Tibial nerve (tissue), 4 donors: Measurements from ENCODE around the gene MECP2. TPM values are rescaled to one million over a fixed set of nuclear protein-coding genes. Genes with fewer than 3 reads are reported as not detected.
A peak's percentile ranks its signal among the peaks of the same experiment; 100 is the strongest.

ENCODE experiments used
- DNase-seq, 2 donors: peaks; one replicate each; pipeline ENCODE4 v3.0.0-alpha.2; 2019; ENCODE audit warnings: low spot score in 2 of 2
- H3K27ac ChIP-seq, 4 donors: fragments of 200-600 bp; sonication (generic) in 3 of 4; one replicate each; pipeline ENCODE4 v1.5.1; 2017 to 2019; ENCODE audit warnings: mild to moderate bottlenecking in 1 of 4
- H3K27me3 ChIP-seq, 2 donors: fragments of 200-600 bp; sonication (generic) in 1 of 2; one replicate each; pipeline versions ENCODE4 v1.5.1 to v1.6.0; 2017 to 2019
- H3K36me3 ChIP-seq, 3 donors: fragments of 200-600 bp; sonication (generic); one replicate each; pipeline ENCODE4 v1.5.1; 2018 to 2019
- H3K4me1 ChIP-seq, 4 donors: fragments of 200-600 bp; sonication (generic) in 3 of 4; one replicate each; pipeline ENCODE4 v1.5.1; 2017 to 2019
- H3K4me3 ChIP-seq, 4 donors: fragments of 200-600 bp; sonication (generic) in 3 of 4; one replicate each; pipeline ENCODE4 v1.5.1; 2017 to 2019; ENCODE audit warnings: mild to moderate bottlenecking in 1 of 4, moderate library complexity in 1 of 4
- H3K9me3 ChIP-seq, 4 donors: fragments of 200-600 bp; sonication (generic) in 3 of 4; one replicate each; pipeline ENCODE4 v1.5.1; 2017 to 2019
- CTCF ChIP-seq, 5 experiments: fragments of 200-600 bp in 3 of 5; fragments of 450-650 bp in 2 of 5; sonication (generic) in 3 of 5; IDR thresholded peaks; one replicate each; pipeline ENCODE4 v1.5.1; 2016 to 2019; ENCODE audit warnings: antibody characterized with exemption in 5 of 5, mild to moderate bottlenecking in 3 of 5, moderate library complexity in 2 of 5
- EP300 ChIP-seq, 2 donors: sonication (generic); formaldehyde crosslinking; IDR thresholded peaks; one replicate each; pipeline ENCODE4 v1.6.1; 2017; ENCODE audit warnings: antibody characterized with exemption in 2 of 2, mild to moderate bottlenecking in 1 of 2
- POLR2A ChIP-seq, 2 donors: fragments of 450-650 bp; IDR thresholded peaks; one replicate each; pipeline ENCODE4 v1.6.1; 2017; ENCODE audit warnings: antibody characterized with exemption in 2 of 2, mild to moderate bottlenecking in 2 of 2, moderate library complexity in 2 of 2
- WGBS, 2 donors: methylation state at CpG; one replicate each; pipeline ENCODE4 v1.1.5; 2018; 5-methylcytosine and 5-hydroxymethylcytosine counted together
- total RNA-seq, 4 donors: library from RNA; depleted of rRNA; stranded (reverse); fragments of >200 nt; gene quantifications; one replicate each; pipeline ENCODE4 v1.1.0, GENCODE V29; 2016

MECP2 gene
- total RNA-seq, 4 donors from 2014 or later = 71.6 to 96.5 (median 83.1) TPM

- H3K9me3 ChIP-seq = no peaks in the 10 kb centered on the region
- no peaks in the 10 kb centered on the region for H3K27me3 ChIP-seq
- no peak overlapping the region for H3K4me3 ChIP-seq
- H3K27ac ChIP-seq = peak overlapping the region in 2 of 4 donors; percentile 21 to 76
- no peak for DNase-seq
- TF ChIP-seq EP300 (IDR thresholded peaks at IDR 0.05) (no peak), CTCF (IDR thresholded peaks at IDR 0.05) (no peak), POLR2A (IDR thresholded peaks at IDR 0.05) (no peak)
- peaks cover 0 to 99% (median 23%) of the 10 kb centered on the region in 4 donors for H3K4me1 ChIP-seq
- 16 to 37% methylated on average over 4 of the region's 4 CpGs for WGBS, 2 donors
- H3K36me3 ChIP-seq = no peaks in the 10 kb centered on the region
Observed at GRCh38 chrX:154046940-154047610, 50.4 kb downstream of the MECP2 start.

- no peaks in the 10 kb centered on the region for H3K36me3 ChIP-seq
- no peaks in the 10 kb centered on the region for H3K27me3 ChIP-seq
- WGBS, 2 donors = 12 to 51% methylated on average over 8 to 10 of the region's 10 CpGs
- H3K4me1 ChIP-seq = peaks cover 0 to 98% (median 28%) of the 10 kb centered on the region in 4 donors
- peak overlapping the region; percentile 9 to 76 (median 42) for H3K27ac ChIP-seq
- TF ChIP-seq POLR2A (IDR thresholded peaks at IDR 0.05) (no peak), EP300 (IDR thresholded peaks at IDR 0.05) (peak in 1 of 2 donors; percentile 56), CTCF (IDR thresholded peaks at IDR 0.05) (peak in 1 of 5 experiments; percentile 29)
- no peaks in the 10 kb centered on the region for H3K9me3 ChIP-seq
- peak; percentile 14 to 22 for DNase-seq
- H3K4me3 ChIP-seq = no peak overlapping the region
Observed at GRCh38 chrX:154046031-154046781, 51.3 kb downstream of the MECP2 start.

GRCh38 chrX:154044091-154044490 lies 53.4 kb downstream of the MECP2 start:
- Histone ChIP-seq H3K4me1 (peaks cover 0 to 98% (median 25%) of the 10 kb centered on the region in 4 donors), H3K9me3 (no peaks in the 10 kb centered on the region), H3K4me3 (no peak overlapping the region), H3K27me3 (no peaks in the 10 kb centered on the region), H3K36me3 (no peaks in the 10 kb centered on the region), H3K27ac (peak overlapping the region in 1 of 4 donors; percentile 76)
- 84 to 93% methylated on average over 5 to 6 of the region's 6 CpGs for WGBS, 2 donors
- TF ChIP-seq CTCF (IDR thresholded peaks at IDR 0.05) (no peak), POLR2A (IDR thresholded peaks at IDR 0.05) (no peak), EP300 (IDR thresholded peaks at IDR 0.05) (no peak)
- DNase-seq = no peak

GRCh38 chrX:154043003-154043763 lies 54.3 kb downstream of the MECP2 start:
- no peaks in the 10 kb centered on the region for H3K36me3 ChIP-seq
- peak in 1 of 2 donors; percentile 23 for DNase-seq
- TF ChIP-seq POLR2A (IDR thresholded peaks at IDR 0.05) (no peak), CTCF (IDR thresholded peaks at IDR 0.05) (no peak), EP300 (IDR thresholded peaks at IDR 0.05) (no peak)
- peaks cover 0 to 94% (median 21%) of the 10 kb centered on the region in 4 donors for H3K4me1 ChIP-seq
- peak overlapping the region in 2 of 4 donors; percentile 49 to 76 for H3K27ac ChIP-seq
- H3K27me3 ChIP-seq = no peaks in the 10 kb centered on the region
- no peaks in the 10 kb centered on the region for H3K9me3 ChIP-seq
- no peak overlapping the region for H3K4me3 ChIP-seq
- WGBS, 2 donors = 26 to 53% methylated on average over 5 of the region's 5 CpGs
